Right lobe of liver (tissue), 4 donors: Measurements from ENCODE around the gene DCTD.

Source experiments
- CTCF ChIP-seq, 4 donors: fragments of 200-600 bp in 3 of 4; fragments of 450-650 bp in 1 of 4; IDR thresholded peaks; one replicate each; pipeline versions ENCODE4 v1.5.1 to v1.8.0; 2016 to 2022; ENCODE audit warnings: antibody characterized with exemption in 4 of 4, mild to moderate bottlenecking in 2 of 4
- POLR2A ChIP-seq: fragments of 450-650 bp; IDR thresholded peaks from one replicate; pipeline ENCODE4 v1.6.1; 2017; ENCODE audit warnings: antibody characterized with exemption, mild to moderate bottlenecking
- donor health status: DM: no; HTN: no; CAD: no.
- donor health status: DM: no; HTN: no; CAD: no.
- donor health status: DM: no; HTN: yes; CAD: no.

- TF ChIP-seq CTCF (IDR thresholded peaks at IDR 0.05): no peak
- no peak for TF ChIP-seq POLR2A
Observed at GRCh38 chr4:182879913-182880312, 37.3 kb downstream of the DCTD start.
